HG03378 (cell line): ENCODE data around the gene IQCF6.
"Not testable (repeated sequence)": the region's sequence is repeated elsewhere in the genome, so short reads cannot be mapped to it uniquely, and the experiment has no call there.

Experiments used
- ATAC-seq: cut with Tn5 transposase; IDR thresholded peaks from one replicate; pipeline ENCODE4 v1.9.1; 2021; ENCODE audit warnings: mild to moderate bottlenecking, moderate library complexity; ENCODE audit not compliant: unreplicated experiment

Gene IQCF6

DNA sequence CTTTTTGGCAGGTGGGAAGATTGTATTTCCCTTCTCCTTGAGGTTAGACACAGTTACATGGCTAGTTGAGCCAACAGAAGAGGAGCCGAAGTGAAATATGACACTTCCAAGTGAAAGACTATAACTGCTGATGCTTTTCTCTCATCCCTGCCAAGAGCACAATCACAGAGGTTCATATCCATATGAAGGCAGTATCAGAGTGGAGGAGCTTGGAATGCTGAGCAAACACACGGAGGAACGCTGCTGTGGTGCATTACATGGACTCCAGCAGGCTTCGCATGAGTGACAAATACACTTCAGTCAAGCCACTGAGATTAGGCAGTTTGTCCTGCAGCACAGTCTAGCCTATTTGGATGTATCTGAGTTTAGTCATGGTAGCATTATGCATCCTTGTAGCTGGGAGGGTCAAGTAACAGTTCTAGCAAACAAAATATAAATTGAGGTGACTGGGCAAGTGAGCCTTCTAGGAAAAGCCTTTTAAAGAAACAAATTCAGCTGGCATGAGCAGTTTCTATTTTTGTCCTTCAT, 5.4 kb downstream of the IQCF6 start:
- no peak for ATAC-seq

- no peak for ATAC-seq
Observed at GRCh38 chr3:51759203-51759602, 19.8 kb downstream of the IQCF6 start.

DNA sequence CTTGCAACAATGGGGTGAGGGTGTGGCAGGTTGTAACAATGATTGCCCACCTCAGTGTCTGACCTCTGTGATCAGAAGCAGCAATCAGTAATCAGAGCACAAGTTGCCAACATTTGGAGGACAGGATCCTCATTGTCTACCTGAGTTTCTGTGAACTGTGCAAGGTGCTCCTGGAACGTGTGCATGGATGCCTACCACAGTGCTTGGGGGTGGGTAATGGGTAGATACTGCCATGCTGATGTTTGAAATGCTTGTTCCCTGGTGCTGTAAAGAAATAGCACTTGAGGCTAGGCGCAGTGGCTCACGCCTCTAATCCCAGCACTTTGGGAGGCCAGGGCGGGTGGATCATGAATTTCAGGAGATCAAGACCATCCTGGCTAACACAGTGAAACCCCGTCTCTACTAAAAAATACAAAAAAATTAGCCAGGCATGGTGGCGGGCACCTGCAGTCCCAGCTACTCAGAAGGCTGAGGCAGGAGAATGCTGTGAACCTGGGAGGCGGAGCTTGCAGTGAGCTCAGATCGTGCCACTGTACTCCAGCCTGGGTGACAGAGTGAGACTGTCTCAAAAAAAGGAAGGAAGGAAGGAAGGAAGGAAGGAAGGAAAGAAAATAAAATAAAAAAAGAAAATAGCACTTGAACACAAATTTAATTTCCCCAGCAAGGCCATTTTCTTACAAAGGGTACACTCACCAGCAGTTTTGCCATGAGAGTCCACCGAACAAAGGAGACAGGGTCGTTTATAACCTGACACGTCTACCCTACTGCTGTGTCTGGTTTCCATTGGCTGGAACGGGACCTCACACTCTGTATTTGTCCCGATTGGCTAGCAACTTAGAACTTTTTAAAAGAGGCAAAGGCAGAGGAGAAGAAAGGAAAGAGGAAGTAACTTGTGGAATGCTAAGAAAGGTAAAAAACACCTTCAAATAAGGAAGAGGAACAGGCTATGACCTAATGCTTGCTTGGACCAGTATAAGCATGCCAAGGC, 25.0 kb downstream of the IQCF6 start:
- ATAC-seq: not testable (repeated sequence)

DNA sequence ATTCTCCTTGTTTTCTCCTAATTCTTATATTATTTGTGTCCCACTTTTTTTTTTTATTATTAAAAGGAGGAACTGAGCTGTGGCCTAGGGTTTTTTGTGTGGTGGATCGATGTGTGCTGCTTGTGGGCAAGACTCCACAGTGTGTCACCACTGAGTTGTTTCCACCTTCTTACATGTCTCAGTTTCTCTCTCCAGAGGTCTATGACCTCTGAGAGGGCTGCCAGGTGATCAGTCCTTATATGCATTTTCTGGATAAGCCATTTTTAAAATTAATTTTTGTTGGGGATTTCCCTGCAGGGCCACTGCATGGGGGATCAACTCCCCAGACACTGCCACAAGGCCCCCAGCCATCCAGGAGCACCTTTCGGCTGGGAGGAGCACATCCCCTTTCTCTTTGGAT, 27.8 kb downstream of the IQCF6 start:
- ATAC-seq: peak; percentile 51

- ATAC-seq: no peak
Observed at GRCh38 chr3:51750878-51751277, 28.2 kb downstream of the IQCF6 start.

- no peak for ATAC-seq
Observed at GRCh38 chr3:51748327-51748726, 30.7 kb downstream of the IQCF6 start.

DNA sequence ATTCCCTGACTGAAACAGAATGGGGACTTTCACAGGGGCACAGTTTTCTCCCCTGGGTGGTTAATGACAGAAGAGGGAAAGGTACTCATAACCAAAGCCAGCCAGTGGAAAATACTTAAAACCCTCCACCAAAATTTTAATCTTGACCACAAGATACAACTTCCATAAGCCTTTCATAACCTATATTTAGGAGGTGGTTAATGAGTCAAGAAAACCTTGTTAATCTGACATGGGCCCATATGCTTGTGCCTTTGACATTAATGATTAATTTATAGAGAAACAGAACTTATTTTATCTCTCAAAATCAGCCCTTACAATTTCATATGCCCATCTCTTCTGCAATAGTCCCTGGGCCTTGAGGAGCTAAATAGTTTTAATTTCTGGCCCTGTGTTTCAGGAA, 31.2 kb downstream of the IQCF6 start:
- no peak for ATAC-seq

DNA sequence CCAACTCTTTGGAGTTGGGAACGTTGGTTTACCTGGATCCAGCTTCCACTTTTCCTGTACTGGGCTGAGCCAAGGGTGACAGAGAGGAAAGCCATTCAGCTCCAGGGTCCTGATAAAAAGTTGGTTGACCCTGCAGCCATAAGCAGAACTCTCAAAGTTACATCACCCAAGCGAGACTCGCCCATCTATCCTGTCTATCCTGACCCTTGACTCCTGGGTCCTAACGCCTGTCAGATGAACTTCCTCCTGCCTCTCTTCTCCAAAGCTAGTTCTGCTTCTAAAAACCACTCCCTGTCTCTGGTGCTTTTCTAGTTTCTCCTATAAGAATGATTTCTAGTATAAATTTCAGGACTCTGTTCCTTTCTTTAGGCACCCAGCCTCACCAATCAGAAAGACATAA, 36.1 kb downstream of the IQCF6 start:
- not testable (repeated sequence) for ATAC-seq

GRCh38 chr3:51742320-51742719, 36.7 kb downstream of the IQCF6 start:
- not testable (repeated sequence) for ATAC-seq

DNA sequence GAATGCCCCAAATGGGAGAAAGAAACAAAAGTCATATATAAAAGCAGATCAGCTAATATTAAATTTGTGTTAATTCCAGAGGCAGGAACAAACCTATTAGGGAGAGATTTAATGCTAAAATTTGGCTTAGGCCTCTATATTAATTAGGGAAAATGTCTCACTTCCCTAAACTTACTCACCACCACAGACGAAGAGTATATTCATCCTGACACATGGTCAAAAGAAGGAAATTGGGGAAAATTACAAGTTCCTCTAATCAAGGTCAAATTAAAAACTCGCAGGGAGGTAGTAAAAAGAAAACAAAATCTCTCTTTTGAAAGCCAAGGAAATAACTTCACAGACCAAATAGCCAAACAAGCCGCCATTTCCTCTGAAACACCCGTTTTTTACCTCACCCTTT, 39.9 kb downstream of the IQCF6 start:
- ATAC-seq: no peak

- no peak for ATAC-seq
Observed at GRCh38 chr3:51735950-51736349, 43.1 kb downstream of the IQCF6 start.

DNA sequence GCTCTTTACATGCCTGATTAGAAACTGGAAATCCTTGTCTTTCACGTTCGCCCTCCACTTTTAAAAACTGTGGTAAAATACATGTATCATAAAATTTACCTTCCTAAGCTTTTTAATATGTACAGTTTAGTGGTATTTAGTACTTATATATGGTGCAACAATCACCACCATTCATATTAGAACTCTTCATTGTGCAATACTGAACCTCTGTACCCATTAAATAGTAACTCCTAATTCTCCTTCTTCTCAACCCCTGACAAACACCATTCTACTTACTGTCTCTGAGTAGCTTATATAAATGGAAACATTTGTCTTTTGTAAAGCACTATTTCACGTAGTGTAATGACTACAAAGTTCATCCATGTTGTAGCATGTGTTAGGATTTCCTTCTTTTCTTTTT, 44.0 kb downstream of the IQCF6 start:
- ATAC-seq: no peak

- no peak for ATAC-seq
Observed at GRCh38 chr3:51734572-51734907, 44.5 kb downstream of the IQCF6 start.

- ATAC-seq: no peak
Observed at GRCh38 chr3:51733859-51734571, 45.0 kb downstream of the IQCF6 start.

- ATAC-seq: no peak
Observed at GRCh38 chr3:51729042-51729633, 49.9 kb downstream of the IQCF6 start.
